ENCODE results near the gene NHS. TPM values are rescaled to one million over a fixed set of nuclear protein-coding genes. Genes with fewer than 3 reads are reported as not detected.

Gene NHS
- total and polyA plus RNA-seq, 2 of the 4 experiments (the other 2 are of a cell fraction): 0.36 to 0.90 TPM

DNA sequence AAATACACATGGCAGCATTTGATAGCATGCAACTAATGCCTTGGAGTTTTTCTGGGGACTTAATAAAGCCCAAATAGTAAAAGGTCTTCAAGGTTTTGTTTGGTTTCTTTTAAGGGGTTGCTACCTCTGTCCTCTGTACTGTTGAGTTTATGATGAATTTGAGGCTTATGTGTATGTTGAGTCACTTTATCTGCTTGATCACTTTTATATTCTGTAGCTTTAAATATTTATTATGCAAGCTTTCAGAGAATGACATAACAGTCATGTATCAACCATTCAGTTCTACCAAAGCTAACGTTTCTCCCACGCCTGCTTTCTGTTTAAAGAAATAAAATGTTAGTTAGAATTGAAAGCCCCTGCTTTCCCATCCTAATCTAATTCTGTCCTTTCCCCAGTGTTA, 122.2 kb downstream of the NHS start:
- BruUV-seq (replicated peaks): no TSS peak
- no peak overlapping the region for H2BK120ac ChIP-seq (ENCODE audit: low read depth, low read length)
- no peak overlapping the region for H3K23ac ChIP-seq (ENCODE audit: low read depth, low read length)
- H4K5ac ChIP-seq (ENCODE audit: low read depth, low read length): no peak overlapping the region
- H2AK9ac ChIP-seq (replicated peaks; ENCODE audit: low read depth, low read length, poor library complexity): no peak overlapping the region
- H3K14ac ChIP-seq (replicated peaks; ENCODE audit: low read depth, low read length): no peak overlapping the region
- H2AK5ac ChIP-seq (ENCODE audit: low read depth, low read length): no peak overlapping the region
- TF ChIP-seq, protein P1, sequence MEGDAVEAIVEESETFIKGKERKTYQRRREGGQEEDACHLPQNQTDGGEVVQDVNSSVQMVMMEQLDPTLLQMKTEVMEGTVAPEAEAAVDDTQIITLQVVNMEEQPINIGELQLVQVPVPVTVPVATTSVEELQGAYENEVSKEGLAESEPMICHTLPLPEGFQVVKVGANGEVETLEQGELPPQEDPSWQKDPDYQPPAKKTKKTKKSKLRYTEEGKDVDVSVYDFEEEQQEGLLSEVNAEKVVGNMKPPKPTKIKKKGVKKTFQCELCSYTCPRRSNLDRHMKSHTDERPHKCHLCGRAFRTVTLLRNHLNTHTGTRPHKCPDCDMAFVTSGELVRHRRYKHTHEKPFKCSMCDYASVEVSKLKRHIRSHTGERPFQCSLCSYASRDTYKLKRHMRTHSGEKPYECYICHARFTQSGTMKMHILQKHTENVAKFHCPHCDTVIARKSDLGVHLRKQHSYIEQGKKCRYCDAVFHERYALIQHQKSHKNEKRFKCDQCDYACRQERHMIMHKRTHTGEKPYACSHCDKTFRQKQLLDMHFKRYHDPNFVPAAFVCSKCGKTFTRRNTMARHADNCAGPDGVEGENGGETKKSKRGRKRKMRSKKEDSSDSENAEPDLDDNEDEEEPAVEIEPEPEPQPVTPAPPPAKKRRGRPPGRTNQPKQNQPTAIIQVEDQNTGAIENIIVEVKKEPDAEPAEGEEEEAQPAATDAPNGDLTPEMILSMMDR (conservative IDR thresholded peaks at IDR 0.05; ENCODE audit: low read depth, low read length): no peak
- TF ChIP-seq BHLHE40 (IDR thresholded peaks at IDR 0.05; ENCODE audit: low read depth, low read length): no peak
- TF ChIP-seq RCOR1 (IDR thresholded peaks at IDR 0.05; ENCODE audit: insufficient replicate concordance, low read length): no peak
- TF ChIP-seq MAZ (IDR thresholded peaks at IDR 0.05; ENCODE audit: borderline replicate concordance, low read depth, low read length): no peak
- no peak for TF ChIP-seq MAFK (IDR thresholded peaks at IDR 0.05; ENCODE audit: low read depth, low read length)
- TF ChIP-seq POLR2A (IDR thresholded peaks at IDR 0.05; ENCODE audit: low read depth, low read length): no peak
- no peak for TF ChIP-seq MXI1 (IDR thresholded peaks at IDR 0.05; ENCODE audit: borderline replicate concordance, low read depth, low read length)
- TF ChIP-seq CHD1 (IDR thresholded peaks at IDR 0.05; ENCODE audit: low read depth, low read length): no peak
- no peak for TF ChIP-seq USF2 (IDR thresholded peaks at IDR 0.05; ENCODE audit: low read depth, low read length)
- TF ChIP-seq FOS (IDR thresholded peaks at IDR 0.05; ENCODE audit: low read depth, low read length): no peak
- TF ChIP-seq NFE2L2 (IDR thresholded peaks at IDR 0.05; ENCODE audit: low read depth, low read length): no peak
- TF ChIP-seq, protein P2, sequence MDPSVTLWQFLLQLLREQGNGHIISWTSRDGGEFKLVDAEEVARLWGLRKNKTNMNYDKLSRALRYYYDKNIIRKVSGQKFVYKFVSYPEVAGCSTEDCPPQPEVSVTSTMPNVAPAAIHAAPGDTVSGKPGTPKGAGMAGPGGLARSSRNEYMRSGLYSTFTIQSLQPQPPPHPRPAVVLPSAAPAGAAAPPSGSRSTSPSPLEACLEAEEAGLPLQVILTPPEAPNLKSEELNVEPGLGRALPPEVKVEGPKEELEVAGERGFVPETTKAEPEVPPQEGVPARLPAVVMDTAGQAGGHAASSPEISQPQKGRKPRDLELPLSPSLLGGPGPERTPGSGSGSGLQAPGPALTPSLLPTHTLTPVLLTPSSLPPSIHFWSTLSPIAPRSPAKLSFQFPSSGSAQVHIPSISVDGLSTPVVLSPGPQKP (IDR thresholded peaks at IDR 0.05; ENCODE audit: borderline replicate concordance, low read depth, low read length): no peak
- TF ChIP-seq CEBPB (IDR thresholded peaks at IDR 0.05; ENCODE audit: low read depth, low read length): no peak
- no peak for TF ChIP-seq RFX5 (IDR thresholded peaks at IDR 0.05; ENCODE audit: low read depth, low read length)
- no peaks in the 10 kb centered on the region for H3K9me3 ChIP-seq (ENCODE audit: control insufficient read depth, insufficient read depth, low read length)
- no peak overlapping the region for H3K9ac ChIP-seq (ENCODE audit: low read depth, low read length)
- no peak overlapping the region for H2BK20ac ChIP-seq (ENCODE audit: low read depth, low read length)
- no peak overlapping the region for H4K8ac ChIP-seq (ENCODE audit: low read depth in 2 of 2, low read length in 2 of 2)
- peaks cover 2% of the 10 kb centered on the region; the same call in 1 of the 2 replicates for H3K4me1 ChIP-seq (ENCODE audit: control insufficient read depth, insufficient read depth, low read length)
- ChIA-PET CTCF (interaction anchor here (1.3 kb wide), 1 partner anchor 23 kb away, joined by 3 read pairs; no protein-coding TSS in a partner anchor), POLR2A (ENCODE audit: unreplicated experiment) (no interaction called here)
- no peaks in the 10 kb centered on the region for H3K9me1 ChIP-seq (ENCODE audit: insufficient read depth, low read length)
- H3K36me3 ChIP-seq (ENCODE audit: control insufficient read depth, insufficient read depth, low read length): no peaks in the 10 kb centered on the region
- H2BK15ac ChIP-seq (ENCODE audit: low read depth, low read length): no peak overlapping the region
- WGBS, 2 experiments (ENCODE audit: extremely low coverage in 2 of 2, insufficient read length in 1 of 2): no CpG with 5 or more reads among the region's 2 CpGs
- H2BK5ac ChIP-seq (ENCODE audit: low read depth, low read length, poor library complexity, severe bottlenecking): no peak overlapping the region
- dilution Hi-C loops (cut with HindIII; ENCODE audit: low sequenced_read_pairs, unreplicated experiment) (no loop called here), intact Hi-C loops (cut with micrococcal nuclease) (no loop called here), in situ Hi-C loops (cut with MboI; ENCODE audit: low sequenced_read_pairs) (no loop called here)
- H3K4me2 ChIP-seq (ENCODE audit: low read depth, low read length): no peak overlapping the region
- H4K20me1 ChIP-seq (ENCODE audit: insufficient read depth, low read length): no peaks in the 10 kb centered on the region
- peaks cover 4% of the 10 kb centered on the region; the same call in 1 of the 2 replicates for H3K27me3 ChIP-seq (ENCODE audit: control insufficient read depth, insufficient read depth, low read length)
- no peak overlapping the region for H3K27ac ChIP-seq (ENCODE audit: insufficient read depth, low read length)
- no peak overlapping the region for H3K56ac ChIP-seq (ENCODE audit: extremely low read depth, insufficient read depth, low read length)
- no peak overlapping the region for H3K18ac ChIP-seq (ENCODE audit: low read depth, low read length)
- DNase-seq (no peak), ATAC-seq (ENCODE audit: low read depth) (no peak)
- no peak overlapping the region for H2AFZ ChIP-seq (replicated peaks; ENCODE audit: low read length, poor library complexity)
- no peak overlapping the region for H3K4me3 ChIP-seq (ENCODE audit: insufficient read depth, low read depth, low read length)
- no peaks in the 10 kb centered on the region for H3K79me1 ChIP-seq (ENCODE audit: low read depth in 1 of 2, low read length in 2 of 2)
- no peak overlapping the region for H4K91ac ChIP-seq (ENCODE audit: insufficient read depth, low read depth, low read length)
- H3K4ac ChIP-seq (ENCODE audit: low read depth, low read length): no peak overlapping the region
